H9 (cell line): ENCODE data around the gene PPA1. TPM values are rescaled to one million over a fixed set of nuclear protein-coding genes. Genes with fewer than 3 reads are reported as not detected.

Source experiments
- DNase-seq: peaks from one replicate; pipeline ENCODE4 v3.0.0-alpha.2; 2017
- H2AFZ ChIP-seq: one replicate; pipeline ENCODE4 v1.6.1; 2013; ENCODE audit warnings: mild to moderate bottlenecking, low read length, control low read depth, moderate library complexity
- H2AK5ac ChIP-seq: 2 replicates; pipeline ENCODE4 v1.6.1; 2013; ENCODE audit warnings: low read length, control low read depth, mixed read lengths; ENCODE audit not compliant: insufficient read length
- H2BK120ac ChIP-seq: one replicate; pipeline ENCODE4 v1.6.1; 2013; ENCODE audit warnings: low read depth, mild to moderate bottlenecking, low read length, control low read depth, inconsistent platforms; ENCODE audit not compliant: poor library complexity, severe bottlenecking
- H2BK12ac ChIP-seq: 2 replicates; pipeline ENCODE4 v1.6.1; 2013; ENCODE audit warnings: low read length, control low read depth, mixed read lengths, low read depth; ENCODE audit not compliant: insufficient read length
- H2BK15ac ChIP-seq: 2 replicates; pipeline ENCODE4 v1.6.1; 2013; ENCODE audit warnings: low read depth, low read length, control low read depth
- H2BK20ac ChIP-seq: one replicate; pipeline ENCODE4 v1.6.1; 2013; ENCODE audit warnings: low read depth, mild to moderate bottlenecking, low read length, control low read depth, inconsistent platforms; ENCODE audit not compliant: poor library complexity, severe bottlenecking
- H2BK5ac ChIP-seq: 2 replicates; pipeline ENCODE4 v1.6.1; 2013; ENCODE audit warnings: low read length, control low read depth, mixed read lengths; ENCODE audit not compliant: insufficient read length
- H3K14ac ChIP-seq: 2 replicates; pipeline ENCODE4 v1.6.1; 2013; ENCODE audit warnings: low read length, control low read depth; ENCODE audit not compliant: insufficient read depth
- H3K18ac ChIP-seq: 2 replicates; pipeline ENCODE4 v1.6.1; 2013; ENCODE audit warnings: low read depth, mild to moderate bottlenecking, mixed read lengths, low read length, control low read depth; ENCODE audit not compliant: insufficient read length
- H3K23ac ChIP-seq: 2 replicates; pipeline ENCODE4 v1.6.1; 2013; ENCODE audit warnings: low read length, control low read depth, mixed read lengths, low read depth; ENCODE audit not compliant: insufficient read length
- H3K23me2 ChIP-seq: 2 replicates; pipeline ENCODE4 v1.6.1; 2013; ENCODE audit warnings: low read depth, mild to moderate bottlenecking, mixed read lengths, low read length, control low read depth; ENCODE audit not compliant: insufficient read length, poor library complexity, severe bottlenecking
- H3K27ac ChIP-seq: 2 replicates; pipeline ENCODE4 v1.5.1; 2013; ENCODE audit warnings: low read length, control low read depth, mixed read lengths, low read depth; ENCODE audit not compliant: insufficient read length
- H3K27me3 ChIP-seq: 2 replicates; pipeline ENCODE4 v1.6.1; 2013; ENCODE audit warnings: low read length, control low read depth, inconsistent platforms; ENCODE audit not compliant: insufficient read depth
- H3K4ac ChIP-seq: 2 replicates; pipeline ENCODE4 v1.6.1; 2013; ENCODE audit warnings: low read depth, mild to moderate bottlenecking, control low read depth, inconsistent platforms, low read length, moderate library complexity
- H3K4me1 ChIP-seq: 2 replicates; pipeline ENCODE4 v1.6.1; 2013; ENCODE audit warnings: low read length, control low read depth, inconsistent platforms; ENCODE audit not compliant: insufficient read depth
- H3K4me2 ChIP-seq: 2 replicates; pipeline ENCODE4 v1.6.1; 2013; ENCODE audit warnings: low read length, control low read depth, mixed read lengths; ENCODE audit not compliant: insufficient read length, insufficient read depth
- H3K56ac ChIP-seq: 2 replicates; pipeline ENCODE4 v1.6.1; 2013; ENCODE audit warnings: low read depth, mild to moderate bottlenecking, mixed read lengths, low read length, control low read depth; ENCODE audit not compliant: insufficient read length
- H3K79me1 ChIP-seq: 2 replicates; pipeline ENCODE4 v1.6.1; 2013; ENCODE audit warnings: low read depth, mild to moderate bottlenecking, moderate library complexity, low read length, control low read depth, inconsistent platforms; ENCODE audit not compliant: insufficient read depth, poor library complexity, severe bottlenecking
- H3K79me2 ChIP-seq: 2 replicates; pipeline ENCODE4 v1.6.1; 2013; ENCODE audit warnings: low read length, control low read depth, inconsistent platforms; ENCODE audit not compliant: insufficient read depth
- H3K9ac ChIP-seq: 2 replicates; pipeline ENCODE4 v1.6.1; 2013; ENCODE audit warnings: low read length, control low read depth, mixed read lengths; ENCODE audit not compliant: insufficient read length; ENCODE audit errors: extremely low read depth
- H3K9me3 ChIP-seq: one replicate; pipeline ENCODE4 v1.6.1; 2013; ENCODE audit warnings: low read depth, low read length, inconsistent platforms; ENCODE audit not compliant: control insufficient read depth
- H3T11ph ChIP-seq: one replicate; pipeline ENCODE4 v1.6.1; 2013; ENCODE audit warnings: mild to moderate bottlenecking, low read length, control low read depth, inconsistent platforms
- H4K20me1 ChIP-seq: one replicate; pipeline ENCODE4 v1.6.1; 2013; ENCODE audit not compliant: control insufficient read depth, insufficient read length, insufficient read depth
- H4K5ac ChIP-seq: 2 replicates; pipeline ENCODE4 v1.6.1; 2013; ENCODE audit warnings: low read depth, mild to moderate bottlenecking, mixed read lengths, low read length, control low read depth; ENCODE audit not compliant: insufficient read length
- H4K8ac ChIP-seq: replicated peaks from 2 replicates; pipeline ENCODE4 v1.6.1; 2013; ENCODE audit warnings: low read length, control low read depth, mixed read lengths, low read depth; ENCODE audit not compliant: insufficient read length
- H4K91ac ChIP-seq: 2 replicates; pipeline ENCODE4 v1.6.1; 2013; ENCODE audit warnings: low read depth, mild to moderate bottlenecking, moderate library complexity, mixed read lengths, low read length, control low read depth; ENCODE audit not compliant: insufficient read length
- H3K27ac Mint-ChIP-seq, 3 experiments: 2 replicates in 2 of 3; 3 replicates in 1 of 3; pipeline ENCODE4 v1.8.0; 2020 to 2021; ENCODE audit warnings: mixed read lengths in 3 of 3, mild to moderate bottlenecking in 1 of 3, moderate library complexity in 1 of 3
- H3K27me3 Mint-ChIP-seq: 2 replicates; pipeline ENCODE4 v1.8.0; 2021; ENCODE audit warnings: low read depth, mild to moderate bottlenecking, moderate library complexity, mixed read lengths
- H3K36me3 Mint-ChIP-seq, 3 experiments: 2 replicates in 2 of 3; 3 replicates in 1 of 3; pipeline ENCODE4 v1.8.0; 2020 to 2021; ENCODE audit warnings: low read depth in 3 of 3, mixed read lengths in 3 of 3; ENCODE audit not compliant: insufficient read depth in 1 of 3
- H3K4me1 Mint-ChIP-seq, 2 experiments: 2 replicates each; pipeline ENCODE4 v1.8.0; 2020; ENCODE audit warnings: mixed read lengths in 2 of 2
- H3K4me3 Mint-ChIP-seq, 2 experiments: 2 replicates in 1 of 2; 3 replicates in 1 of 2; pipeline ENCODE4 v1.8.0; 2020 to 2021; ENCODE audit warnings: mild to moderate bottlenecking in 2 of 2, mixed read lengths in 2 of 2, moderate library complexity in 1 of 2
- H3K9me3 Mint-ChIP-seq, 2 experiments: 2 replicates in 1 of 2; 3 replicates in 1 of 2; pipeline ENCODE4 v1.8.0; 2020; ENCODE audit warnings: mild to moderate bottlenecking in 2 of 2, mixed read lengths in 2 of 2, moderate library complexity in 1 of 2
- WGBS: extraction: QIAGEN DNeasy Blood & Tissue Kit; methylation state at CpG from one replicate; pipeline ENCODE4 v1.1.7; 2013; ENCODE audit warnings: missing lambda C conversion rate, low lambda C conversion rate, mixed read lengths; ENCODE audit not compliant: insufficient read length; ENCODE audit errors: extremely low coverage; 5-methylcytosine and 5-hydroxymethylcytosine counted together
- total RNA-seq: library from RNA; stranded (reverse); gene quantifications from 2 replicates; pipeline ENCODE4 v1.2.1, GENCODE V29; 2021
- TF ChIP-seq, protein P1 (sequence below): fragments of 200-600 bp; sonication (generic); conservative IDR thresholded peaks from 3 replicates; pipeline ENCODE4 v1.8.0; 2021; ENCODE audit warnings: antibody characterized with exemption, mild to moderate bottlenecking

Gene PPA1
- total RNA-seq, 1 experiment from 2014 or later = 115 TPM

DNA sequence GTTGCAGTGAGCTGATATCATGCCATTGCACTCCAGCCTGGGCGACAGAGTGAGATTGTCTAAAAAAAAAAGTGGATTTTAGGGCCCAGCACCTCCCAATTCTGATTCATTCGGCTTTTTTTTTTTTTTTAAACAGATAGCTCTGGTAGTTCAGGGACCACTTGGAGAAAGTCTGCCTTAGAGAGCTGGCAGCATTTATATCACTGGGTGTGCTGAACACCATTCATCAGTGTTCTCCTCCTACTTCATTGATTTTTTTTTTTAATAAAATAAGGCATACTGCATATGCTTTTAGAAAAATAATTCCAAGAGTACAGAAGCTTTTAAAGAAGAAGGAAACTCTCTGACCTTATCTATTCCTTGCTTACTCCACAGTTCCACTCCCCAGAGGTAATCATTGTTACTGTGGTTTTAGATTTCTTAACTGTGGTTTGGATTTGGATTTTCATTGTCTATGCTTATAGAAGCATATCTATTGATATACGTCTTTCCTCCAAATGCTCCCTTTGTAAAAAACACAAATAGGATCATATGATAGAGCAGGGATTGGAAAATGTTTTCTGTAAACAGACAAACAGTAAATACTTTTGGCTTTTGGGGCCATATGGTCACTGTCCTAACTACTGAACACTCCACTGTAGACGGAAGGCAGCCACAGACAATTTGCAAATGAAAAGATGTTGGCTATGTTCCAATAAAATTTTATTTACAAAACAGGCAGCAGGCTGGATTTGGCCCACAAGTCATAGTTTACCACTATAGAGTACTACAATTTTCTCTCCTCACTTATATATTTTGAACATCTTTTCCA lies 41.9 kb downstream of the PPA1 start:
- TF ChIP-seq, protein P1, sequence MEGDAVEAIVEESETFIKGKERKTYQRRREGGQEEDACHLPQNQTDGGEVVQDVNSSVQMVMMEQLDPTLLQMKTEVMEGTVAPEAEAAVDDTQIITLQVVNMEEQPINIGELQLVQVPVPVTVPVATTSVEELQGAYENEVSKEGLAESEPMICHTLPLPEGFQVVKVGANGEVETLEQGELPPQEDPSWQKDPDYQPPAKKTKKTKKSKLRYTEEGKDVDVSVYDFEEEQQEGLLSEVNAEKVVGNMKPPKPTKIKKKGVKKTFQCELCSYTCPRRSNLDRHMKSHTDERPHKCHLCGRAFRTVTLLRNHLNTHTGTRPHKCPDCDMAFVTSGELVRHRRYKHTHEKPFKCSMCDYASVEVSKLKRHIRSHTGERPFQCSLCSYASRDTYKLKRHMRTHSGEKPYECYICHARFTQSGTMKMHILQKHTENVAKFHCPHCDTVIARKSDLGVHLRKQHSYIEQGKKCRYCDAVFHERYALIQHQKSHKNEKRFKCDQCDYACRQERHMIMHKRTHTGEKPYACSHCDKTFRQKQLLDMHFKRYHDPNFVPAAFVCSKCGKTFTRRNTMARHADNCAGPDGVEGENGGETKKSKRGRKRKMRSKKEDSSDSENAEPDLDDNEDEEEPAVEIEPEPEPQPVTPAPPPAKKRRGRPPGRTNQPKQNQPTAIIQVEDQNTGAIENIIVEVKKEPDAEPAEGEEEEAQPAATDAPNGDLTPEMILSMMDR = no peak
- peaks cover 4% of the 10 kb centered on the region; the same call in 1 of the 2 replicates for H3K27me3 Mint-ChIP-seq
- Histone ChIP-seq H2BK120ac (no peak overlapping the region), H3K79me1 (no peaks in the 10 kb centered on the region), H3K14ac (no peak overlapping the region), H3K9ac (no peak overlapping the region), H3K4ac (no peak overlapping the region), H3K4me1 (no peaks in the 10 kb centered on the region), H3K23ac (no peak overlapping the region), H3K18ac (no peak overlapping the region), H4K91ac (no peak overlapping the region), H2AFZ (no peak overlapping the region), H2AK5ac (no peak overlapping the region), H3K27ac (no peak overlapping the region), H3K9me3 (no peaks in the 10 kb centered on the region), H2BK5ac (no peak overlapping the region), H3K23me2 (no peaks in the 10 kb centered on the region), H2BK12ac (no peak overlapping the region), H3K56ac (no peak overlapping the region), H3K79me2 (no peaks in the 10 kb centered on the region), H4K8ac (no peak overlapping the region), H2BK20ac (no peak overlapping the region), H4K5ac (no peak overlapping the region), H3K27me3 (no peaks in the 10 kb centered on the region), H4K20me1 (no peaks in the 10 kb centered on the region), H3K4me2 (no peak overlapping the region), H2BK15ac (no peak overlapping the region), H3T11ph (no peak overlapping the region)
- no peak overlapping the region for H3K4me3 Mint-ChIP-seq
- no CpG with 5 or more reads among the region's 4 CpGs for WGBS
- H3K27ac Mint-ChIP-seq = no peak overlapping the region
- H3K36me3 Mint-ChIP-seq = no peaks in the 10 kb centered on the region
- no peak for DNase-seq
- H3K9me3 Mint-ChIP-seq = no peaks in the 10 kb centered on the region
- H3K4me1 Mint-ChIP-seq = no peaks in the 10 kb centered on the region
